ENCODE data around the gene ATF5.
"Not testable (repeated sequence)": the region's sequence is repeated elsewhere in the genome, so short reads cannot be mapped to it uniquely, and the experiment has no call there.

ATF5 gene

GRCh38 chr19:49921871-49922795 is 6.9 kb upstream of the ATF5 start:
- no peak for DNase-seq (ENCODE audit: insufficient read length, low spot score)

GRCh38 chr19:49923055-49924003 is 5.7 kb upstream of the ATF5 start:
- DNase-seq (ENCODE audit: insufficient read length, low spot score), result no peak
- no peak for FAIRE-seq

More at GRCh38 chr19:49921871-49922795, 6.9 kb upstream of the ATF5 start:
- no peak for FAIRE-seq

- no peak for DNase-seq (ENCODE audit: insufficient read length, low spot score)
- FAIRE-seq, result no peak
Measured at GRCh38 chr19:49924004-49924880, 4.8 kb upstream of the ATF5 start.

GRCh38 chr19:49924881-49925210 is 4.2 kb upstream of the ATF5 start:
- not testable (repeated sequence) for DNase-seq (ENCODE audit: insufficient read length, low spot score); FAIRE-seq

- no peak for DNase-seq (ENCODE audit: insufficient read length, low spot score)
- no peak for FAIRE-seq
Measured at GRCh38 chr19:49925486-49925885, 3.5 kb upstream of the ATF5 start.

GRCh38 chr19:49926515-49926914 is 2.5 kb upstream of the ATF5 start:
- no peak for FAIRE-seq
- DNase-seq (ENCODE audit: insufficient read length, low spot score), result no peak

GRCh38 chr19:49927526-49928264 is 1.3 kb upstream of the ATF5 start:
- no peak for FAIRE-seq
- no peak for DNase-seq (ENCODE audit: insufficient read length, low spot score)

- DNase-seq (ENCODE audit: insufficient read length, low spot score), result peak; percentile 89
- FAIRE-seq, result peak; percentile 94
Measured at GRCh38 chr19:49929611-49930482, 842 bp downstream of the ATF5 start.

GRCh38 chr19:49930483-49931011 is 1.5 kb downstream of the ATF5 start:
- FAIRE-seq, result no peak
- no peak for DNase-seq (ENCODE audit: insufficient read length, low spot score)

GRCh38 chr19:49931293-49932040 is 2.5 kb downstream of the ATF5 start:
- FAIRE-seq (no peak), DNase-seq (ENCODE audit: insufficient read length, low spot score) (no peak)

- no peak for DNase-seq (ENCODE audit: insufficient read length, low spot score)
- no peak for FAIRE-seq
Measured at GRCh38 chr19:49932041-49932451, 3.0 kb downstream of the ATF5 start.

- FAIRE-seq, result no peak
- no peak for DNase-seq (ENCODE audit: insufficient read length, low spot score)
Measured at GRCh38 chr19:49932731-49933131, 3.7 kb downstream of the ATF5 start.

- FAIRE-seq, result no peak
Measured at GRCh38 chr19:49933643-49934042, 4.6 kb downstream of the ATF5 start.

GRCh38 chr19:49936549-49936948 is 7.5 kb downstream of the ATF5 start:
- FAIRE-seq (no peak), DNase-seq (ENCODE audit: insufficient read length, low spot score) (no peak)

More at GRCh38 chr19:49933643-49934042, 4.6 kb downstream of the ATF5 start:
- no peak for DNase-seq (ENCODE audit: insufficient read length, low spot score)

GRCh38 chr19:49937750-49938381 is 8.9 kb downstream of the ATF5 start:
- DNase-seq (ENCODE audit: insufficient read length, low spot score) (peak; percentile 85), FAIRE-seq (no peak)

- DNase-seq (ENCODE audit: insufficient read length, low spot score) (no peak), FAIRE-seq (no peak)
Measured at GRCh38 chr19:49938662-49939061, 9.7 kb downstream of the ATF5 start.

- FAIRE-seq (no peak), DNase-seq (ENCODE audit: insufficient read length, low spot score) (no peak)
Measured at GRCh38 chr19:49939721-49940481, 10.9 kb downstream of the ATF5 start.
